Neuronal stem cell (in vitro differentiated cells): ENCODE results near the gene TTLL10.
"Not testable (repeated sequence)": the region's sequence is repeated elsewhere in the genome, so short reads cannot be mapped to it uniquely, and the experiment has no call there.

Experiments
- DNase-seq: peaks from one replicate; pipeline ENCODE4 v3.0.0-alpha.2; 2013; ENCODE audit warnings: low spot score
- H2AFZ ChIP-seq: one replicate; pipeline ENCODE4 v1.6.1; 2013; ENCODE audit warnings: mild to moderate bottlenecking, low read length, inconsistent platforms
- H2AK5ac ChIP-seq: 2 replicates; pipeline ENCODE4 v1.6.1; 2013; ENCODE audit warnings: low read depth, mild to moderate bottlenecking, inconsistent platforms, low read length, moderate library complexity, mixed read lengths
- H2BK120ac ChIP-seq: 2 replicates; pipeline ENCODE4 v1.6.1; 2013; ENCODE audit warnings: low read depth, mild to moderate bottlenecking, inconsistent platforms, low read length, moderate library complexity, mixed read lengths
- H2BK12ac ChIP-seq: one replicate; pipeline ENCODE4 v1.6.1; 2013; ENCODE audit warnings: low read length, inconsistent platforms
- H2BK15ac ChIP-seq: 2 replicates; pipeline ENCODE4 v1.6.1; 2013; ENCODE audit warnings: mild to moderate bottlenecking, low read length, inconsistent platforms, mixed read lengths
- H2BK5ac ChIP-seq: one replicate; pipeline ENCODE4 v1.6.1; 2013; ENCODE audit warnings: inconsistent platforms, mild to moderate bottlenecking, low read length, moderate library complexity
- H3K14ac ChIP-seq: one replicate; pipeline ENCODE4 v1.6.1; 2013; ENCODE audit warnings: low read length, inconsistent platforms
- H3K18ac ChIP-seq: 2 replicates; pipeline ENCODE4 v1.6.1; 2013; ENCODE audit warnings: low read length, inconsistent platforms
- H3K23ac ChIP-seq: 2 replicates; pipeline ENCODE4 v1.6.1; 2013; ENCODE audit warnings: low read depth, mild to moderate bottlenecking, mixed read lengths, low read length, inconsistent platforms; ENCODE audit not compliant: poor library complexity
- H3K27ac ChIP-seq: replicated peaks from 3 replicates; pipeline ENCODE4 v1.5.1; 2013; ENCODE audit warnings: low read length, inconsistent platforms
- H3K27me3 ChIP-seq, 3 experiments: 2 replicates each; pipeline ENCODE4 v1.6.1; 2013; ENCODE audit warnings: low read length in 3 of 3, mild to moderate bottlenecking in 2 of 3, inconsistent platforms in 1 of 3, low read depth in 1 of 3, mixed read lengths in 1 of 3, moderate library complexity in 1 of 3; ENCODE audit not compliant: control insufficient read depth in 3 of 3, insufficient read depth in 3 of 3
- H3K36me3 ChIP-seq, 2 donors: replicated peaks in 1 of 2; 2 replicates each; pipeline ENCODE4 v1.6.1; 2013; ENCODE audit warnings: low read length in 2 of 2; ENCODE audit not compliant: control insufficient read depth in 2 of 2, insufficient read depth in 2 of 2
- H3K4ac ChIP-seq: 2 replicates; pipeline ENCODE4 v1.6.1; 2013; ENCODE audit warnings: inconsistent platforms, mild to moderate bottlenecking, low read length, moderate library complexity
- H3K4me1 ChIP-seq, 2 donors: 1 replicate in 1 of 2; 2 replicates in 1 of 2; pipeline ENCODE4 v1.6.1; 2013; ENCODE audit warnings: low read length in 2 of 2, low read depth in 1 of 2; ENCODE audit not compliant: control insufficient read depth in 2 of 2, insufficient read depth in 1 of 2
- H3K4me2 ChIP-seq: one replicate; pipeline ENCODE4 v1.6.1; 2013; ENCODE audit warnings: mild to moderate bottlenecking, low read length, inconsistent platforms; ENCODE audit not compliant: insufficient read depth, poor library complexity, severe bottlenecking
- H3K4me3 ChIP-seq, 2 donors: 2 replicates each; pipeline ENCODE4 v1.5.1; 2013; ENCODE audit warnings: low read length in 2 of 2, mild to moderate bottlenecking in 2 of 2, inconsistent platforms in 1 of 2, moderate library complexity in 1 of 2
- H3K79me1 ChIP-seq: one replicate; pipeline ENCODE4 v1.6.1; 2013; ENCODE audit warnings: low read depth, mild to moderate bottlenecking, inconsistent platforms, low read length, moderate library complexity
- H3K9ac ChIP-seq: one replicate; pipeline ENCODE4 v1.6.1; 2013; ENCODE audit warnings: mild to moderate bottlenecking, low read depth, low read length, inconsistent platforms; ENCODE audit not compliant: poor library complexity
- H3K9me3 ChIP-seq, 2 donors: replicated peaks in 1 of 2; 2 replicates each; pipeline versions ENCODE3 to v1.6.1; 2013; ENCODE audit warnings: low read length in 2 of 2, mild to moderate bottlenecking in 2 of 2, inconsistent platforms in 1 of 2, low read depth in 1 of 2, mixed read lengths in 1 of 2, moderate library complexity in 1 of 2; ENCODE audit not compliant: control insufficient read depth in 2 of 2, insufficient read depth in 1 of 2
- H4K8ac ChIP-seq: one replicate; pipeline ENCODE4 v1.6.1; 2013; ENCODE audit warnings: low read depth, mild to moderate bottlenecking, inconsistent platforms, low read length, moderate library complexity
- H4K91ac ChIP-seq: one replicate; pipeline ENCODE4 v1.6.1; 2013; ENCODE audit warnings: low read length, low read depth, mild to moderate bottlenecking, inconsistent platforms; ENCODE audit not compliant: poor library complexity
- WGBS, 2 donors: extraction: QIAGEN DNeasy Blood & Tissue Kit; methylation state at CpG; one replicate each; pipeline ENCODE4 v1.1.7; 2013; ENCODE audit warnings: missing lambda C conversion rate in 2 of 2, mixed read lengths in 1 of 2; ENCODE audit not compliant: insufficient read length in 2 of 2, insufficient replicate concordance in 1 of 2; ENCODE audit errors: extremely low coverage in 2 of 2; 5-methylcytosine and 5-hydroxymethylcytosine counted together

Gene TTLL10

GRCh38 chr1:1142352-1142751, 31.3 kb upstream of the TTLL10 start:
- H4K91ac ChIP-seq, H3K27ac ChIP-seq, H3K9me3 ChIP-seq, H3K4me1 ChIP-seq, H3K4ac ChIP-seq, H3K4me3 ChIP-seq, DNase-seq, H2AFZ ChIP-seq, H3K79me1 ChIP-seq, H3K36me3 ChIP-seq, H3K4me2 ChIP-seq, H2BK5ac ChIP-seq, H4K8ac ChIP-seq: not testable (repeated sequence)
- Histone ChIP-seq H3K18ac (peak overlapping the region; percentile 71), H2BK12ac (peak overlapping the region; percentile 47), H2BK15ac (peak overlapping the region; percentile 95), H3K27me3 (peaks cover 0 to 22% (median 8%) of the 10 kb centered on the region in 3 experiments), H3K23ac (peak overlapping the region; percentile 80), H3K14ac (peak overlapping the region; percentile 47), H2BK120ac (peak overlapping the region; percentile 72), H3K9ac (peak overlapping the region; percentile 44), H2AK5ac (peak overlapping the region; percentile 99)
- no CpG with 5 or more reads among the region's 15 CpGs for WGBS, 2 donors

GRCh38 chr1:1142844-1143243, 30.8 kb upstream of the TTLL10 start:
- Histone ChIP-seq H2BK120ac (peak overlapping the region; percentile 47), H2AK5ac (peak overlapping the region; percentile 99), H3K4me2 (no peak overlapping the region), H3K27ac (no peak overlapping the region), H2BK15ac (peak overlapping the region; percentile 95), H3K4ac (no peak overlapping the region), H2BK5ac (peak overlapping the region; percentile 75), H3K79me1 (peaks cover 7% of the 10 kb centered on the region), H3K14ac (peak overlapping the region; percentile 89), H3K36me3 (no peaks in the 10 kb centered on the region), H3K27me3 (peaks cover 0 to 19% (median 4%) of the 10 kb centered on the region in 3 experiments), H4K8ac (no peak overlapping the region), H3K4me3 (no peak overlapping the region), H3K9me3 (no peaks in the 10 kb centered on the region), H2BK12ac (peak overlapping the region; percentile 47), H3K18ac (peak overlapping the region; percentile 71), H4K91ac (no peak overlapping the region), H2AFZ (peak overlapping the region; percentile 17), H3K9ac (no peak overlapping the region), H3K23ac (no peak overlapping the region), H3K4me1 (peaks cover 4 to 5% of the 10 kb centered on the region in 2 donors)
- no peak for DNase-seq
- WGBS, 2 donors, result no CpG with 5 or more reads among the region's 19 CpGs

GRCh38 chr1:1143636-1144035, 30.0 kb upstream of the TTLL10 start:
- H2AK5ac ChIP-seq, result peak overlapping the region; percentile 99
- H3K4me2 ChIP-seq, result no peak overlapping the region
- peak overlapping the region; percentile 95 for H4K91ac ChIP-seq
- peaks cover 0 to 19% (median under 1%) of the 10 kb centered on the region in 3 experiments for H3K27me3 ChIP-seq
- no peak overlapping the region for H2AFZ ChIP-seq
- no peak overlapping the region for H3K9ac ChIP-seq
- H3K4me3 ChIP-seq, result no peak overlapping the region
- H3K79me1 ChIP-seq, result peaks cover 7% of the 10 kb centered on the region
- no peak overlapping the region for H3K4ac ChIP-seq
- H3K23ac ChIP-seq, result no peak overlapping the region
- H3K27ac ChIP-seq, result peak overlapping the region; percentile 22
- H3K36me3 ChIP-seq, result no peaks in the 10 kb centered on the region
- DNase-seq, result no peak
- H3K4me1 ChIP-seq, result peaks cover 4 to 5% of the 10 kb centered on the region in 2 donors
- H3K18ac ChIP-seq, result peak overlapping the region; percentile 89
- H4K8ac ChIP-seq, result no peak overlapping the region
- peak overlapping the region; percentile 95 for H2BK15ac ChIP-seq
- no peak overlapping the region for H2BK120ac ChIP-seq
- H3K14ac ChIP-seq, result peak overlapping the region; percentile 89
- no peaks in the 10 kb centered on the region for H3K9me3 ChIP-seq
- no CpG with 5 or more reads among the region's 14 CpGs for WGBS, 2 donors
- H2BK5ac ChIP-seq, result peak overlapping the region; percentile 75
- H2BK12ac ChIP-seq, result peak overlapping the region; percentile 90

- peaks cover 0 to 18% (median 0%) of the 10 kb centered on the region in 3 experiments for H3K27me3 ChIP-seq
- peak overlapping the region; percentile 43 for H3K23ac ChIP-seq
- peak overlapping the region; percentile 96 for H2BK120ac ChIP-seq
- no peak overlapping the region for H3K4me3 ChIP-seq
- H3K79me1 ChIP-seq, result peaks cover 7% of the 10 kb centered on the region
- H3K18ac ChIP-seq, result peak overlapping the region; percentile 90
- H4K8ac ChIP-seq, result peak overlapping the region; percentile 96
- H3K36me3 ChIP-seq, result no peaks in the 10 kb centered on the region
- H3K9ac ChIP-seq, result no peak overlapping the region
- peak overlapping the region; percentile 93 for H3K4ac ChIP-seq
- no peaks in the 10 kb centered on the region for H3K9me3 ChIP-seq
- H2BK12ac ChIP-seq, result peak overlapping the region; percentile 90
- peak overlapping the region; percentile 22 for H3K27ac ChIP-seq
- no peak overlapping the region for H4K91ac ChIP-seq
- peak overlapping the region; percentile 75 for H2BK5ac ChIP-seq
- H3K4me2 ChIP-seq, result no peak overlapping the region
- peak overlapping the region; percentile 95 for H2BK15ac ChIP-seq
- no peak for DNase-seq
- peak overlapping the region; percentile 71 for H3K14ac ChIP-seq
- no CpG with 5 or more reads among the region's 42 CpGs for WGBS, 2 donors
- H3K4me1 ChIP-seq, result peaks cover 4 to 5% of the 10 kb centered on the region in 2 donors
- H2AK5ac ChIP-seq, result peak overlapping the region; percentile 99
- peak overlapping the region; percentile 85 for H2AFZ ChIP-seq
These were observed 29.4 kb upstream of the TTLL10 start for GRCh38 chr1:1144122-1144842.
